Activated CD4-positive, alpha-beta T cell treated with anti-CD3 and anti-CD28 coated beads for 36 hours (primary cell): ENCODE data around the gene RUBCN. TPM values are rescaled to one million over a fixed set of nuclear protein-coding genes. Genes with fewer than 3 reads are reported as not detected.
"Not testable (repeated sequence)": the region's sequence is repeated elsewhere in the genome, so short reads cannot be mapped to it uniquely, and the experiment has no call there.

Source experiments
- ATAC-seq: fragments of 200-7000 bp; cut with Tn5 transposase; one replicate; pipeline ENCODE4 v1.10.0; 2021; ENCODE audit warnings: mild to moderate bottlenecking, moderate library complexity
- CTCF ChIA-PET: fragments of 350-600 bp; sonication (Branson Sonifier 250); formaldehyde crosslinking; loops from one replicate; lab custom pipeline; 2021; ENCODE audit warnings: antibody characterized with exemption; lab: Charles Lee
- POLR2A ChIA-PET: fragments of 350-600 bp; sonication (Branson Sonifier 250); formaldehyde crosslinking; loops from one replicate; lab custom pipeline; 2021; ENCODE audit warnings: antibody characterized with exemption, inconsistent platforms; lab: Charles Lee
- DNase-seq: peaks from one replicate; pipeline ENCODE4 v3.0.0-alpha.2; 2020
- H3K27ac Mint-ChIP-seq: one replicate; pipeline ENCODE4 v1.8.0; 2021; ENCODE audit warnings: mixed read lengths
- H3K27me3 Mint-ChIP-seq: one replicate; pipeline ENCODE4 v1.8.0; 2021; ENCODE audit warnings: mixed read lengths
- H3K36me3 Mint-ChIP-seq: one replicate; pipeline ENCODE4 v1.8.0; 2021; ENCODE audit warnings: low read depth, mixed read lengths
- H3K4me1 Mint-ChIP-seq: one replicate; pipeline ENCODE4 v1.8.0; 2021; ENCODE audit warnings: mixed read lengths
- H3K4me3 Mint-ChIP-seq: one replicate; pipeline ENCODE4 v1.8.0; 2021; ENCODE audit warnings: mild to moderate bottlenecking, moderate library complexity, mixed read lengths
- H3K9me3 Mint-ChIP-seq: one replicate; pipeline ENCODE4 v1.8.0; 2021; ENCODE audit warnings: low read depth, mixed read lengths
- intact Hi-C, 2 experiments: fragments of 100-400 bp; cut with DNase I in 1 of 2; cut with micrococcal nuclease in 1 of 2; formaldehyde crosslinking; loops; one replicate each; pipeline versions ENCODE4 v1.14.2 to v1.15.1; 2022 to 2024; cut with DNase I, micrococcal nuclease
- total RNA-seq, 2 experiments: library from RNA; stranded (reverse); gene quantifications; one replicate each; pipeline ENCODE4 v1.2.3, GENCODE V29; 2021

RUBCN gene
- total RNA-seq, 2 experiments from 2014 or later: 22.7 to 23.4 TPM

DNA sequence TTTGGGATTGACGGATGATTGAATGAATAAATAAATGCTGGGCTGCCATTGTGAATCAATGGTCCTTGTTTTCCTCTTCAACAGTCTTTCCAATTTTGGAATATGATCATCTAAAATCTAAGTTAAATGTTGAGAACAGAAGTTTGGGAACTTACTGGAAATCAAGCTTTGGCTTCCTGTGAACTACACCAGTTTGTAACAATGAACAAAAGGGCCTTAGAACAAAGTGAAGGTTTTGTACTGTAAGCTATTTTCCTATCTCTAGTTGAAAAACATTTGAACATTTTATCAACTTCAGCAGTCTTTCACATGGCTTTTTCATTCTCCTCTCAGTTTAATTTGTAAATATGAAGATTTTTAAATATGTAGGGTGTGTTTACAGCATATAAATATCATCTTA lies 66.3 kb downstream of the RUBCN start:
- Mint-ChIP-seq H3K4me3 (no peak overlapping the region), H3K27ac (no peak overlapping the region), H3K27me3 (no peaks in the 10 kb centered on the region), H3K4me1 (no peaks in the 10 kb centered on the region), H3K9me3 (no peaks in the 10 kb centered on the region), H3K36me3 (peaks cover 8% of the 10 kb centered on the region)
- ATAC-seq (no peak), DNase-seq (no peak)
- POLR2A ChIA-PET: no interaction called here
- intact Hi-C loops: loop anchor here in 1 of 2 experiments (5.0 kb wide), 1 partner anchor 73 kb away; no protein-coding TSS in a partner anchor
- CTCF ChIA-PET: interaction anchor here (0.9 to 1.8 kb wide), 4 partner anchors 16 to 72 kb away, joined by 3 to 5 read pairs (median 4); no protein-coding TSS in a partner anchor

DNA sequence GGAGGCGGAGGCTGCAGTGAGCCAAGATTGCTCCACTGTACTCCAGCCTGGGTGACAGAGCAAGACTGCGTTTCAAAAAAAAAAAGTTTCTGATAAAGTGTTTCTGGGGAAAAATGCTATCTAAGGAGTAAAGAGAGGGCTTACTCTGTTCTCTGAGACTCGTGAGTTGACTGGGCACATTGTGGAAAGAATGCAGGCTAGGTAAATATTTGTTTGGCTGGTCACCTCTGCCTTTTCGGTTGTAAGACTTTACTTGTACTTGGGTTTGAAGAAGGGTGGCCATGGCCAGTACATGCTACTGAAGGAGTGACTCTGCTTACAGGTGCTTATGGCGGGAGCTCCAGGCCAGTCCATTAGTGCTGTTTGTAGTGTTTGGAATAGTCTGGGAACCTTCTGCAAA lies 68.7 kb downstream of the RUBCN start:
- H3K4me1 Mint-ChIP-seq: no peaks in the 10 kb centered on the region
- intact Hi-C loops: loop anchor here in 1 of 2 experiments (5.0 kb wide), 1 partner anchor 71 kb away; no protein-coding TSS in a partner anchor
- ChIA-PET POLR2A (no interaction called here), CTCF (interaction anchor here (2.1 kb wide), 1 partner anchor 69 kb away, joined by 19 read pairs; no protein-coding TSS in a partner anchor)
- no peak overlapping the region for H3K27ac Mint-ChIP-seq
- no peaks in the 10 kb centered on the region for H3K27me3 Mint-ChIP-seq
- H3K4me3 Mint-ChIP-seq: no peak overlapping the region
- no peaks in the 10 kb centered on the region for H3K9me3 Mint-ChIP-seq
- no peaks in the 10 kb centered on the region for H3K36me3 Mint-ChIP-seq
- DNase-seq (no peak), ATAC-seq (no peak)

DNA sequence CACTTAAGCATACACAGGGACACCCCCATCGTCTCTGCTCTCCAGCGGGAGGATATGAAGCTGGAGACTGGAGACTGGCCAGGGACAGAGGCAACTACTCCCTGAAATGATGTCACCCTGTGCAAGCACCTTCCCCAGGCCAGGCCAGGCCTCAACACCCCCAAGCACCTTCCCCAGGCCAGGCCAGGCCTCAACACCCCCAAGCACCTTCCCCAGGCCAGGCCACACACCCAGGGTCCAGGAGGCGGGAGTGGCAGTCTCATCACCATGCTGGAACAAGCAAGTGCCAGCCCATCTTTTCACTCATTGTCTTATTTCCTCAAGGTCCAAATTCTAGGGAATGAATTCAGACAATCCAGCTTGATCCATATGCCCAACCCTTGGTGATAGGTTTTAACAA lies 69.4 kb downstream of the RUBCN start:
- CTCF ChIA-PET, H3K27me3 Mint-ChIP-seq, H3K27ac Mint-ChIP-seq, H3K4me1 Mint-ChIP-seq, H3K9me3 Mint-ChIP-seq, ATAC-seq, DNase-seq, H3K4me3 Mint-ChIP-seq, H3K36me3 Mint-ChIP-seq, POLR2A ChIA-PET: not testable (repeated sequence)
- intact Hi-C loops: loop anchor here in 1 of 2 experiments (5.0 kb wide), 1 partner anchor 70 kb away; no protein-coding TSS in a partner anchor

DNA sequence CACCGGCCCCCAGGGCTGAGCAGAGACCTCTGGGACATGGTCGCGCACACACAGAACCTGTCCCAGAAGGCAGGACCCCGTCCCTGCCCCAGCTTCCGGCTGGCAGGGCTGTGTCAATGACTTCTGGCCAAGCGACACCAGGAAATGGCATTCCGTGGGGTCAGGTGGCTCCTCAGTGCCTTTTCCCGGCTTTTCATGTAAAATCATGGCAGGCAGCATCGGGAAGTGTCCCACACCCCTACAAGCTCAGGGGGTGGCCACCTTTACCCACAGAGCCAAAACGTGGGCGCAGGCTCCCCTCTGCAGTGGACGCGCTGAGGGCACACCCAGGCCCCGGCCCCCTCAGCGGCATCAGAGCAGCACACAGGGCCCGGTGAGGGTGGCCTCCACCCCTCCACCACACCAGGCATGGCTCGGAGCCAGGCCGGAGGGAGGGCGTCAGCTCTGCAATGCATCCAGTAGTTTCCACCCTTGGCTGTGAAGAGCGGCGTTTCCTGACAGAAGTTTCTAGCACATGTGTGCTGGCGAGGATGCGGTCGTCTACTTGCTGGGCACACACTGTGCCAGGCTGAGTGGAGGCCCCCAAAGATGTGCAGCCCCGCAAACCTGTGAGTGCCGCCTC lies 70.4 kb downstream of the RUBCN start:
- H3K27me3 Mint-ChIP-seq, DNase-seq, H3K4me1 Mint-ChIP-seq, H3K27ac Mint-ChIP-seq, H3K9me3 Mint-ChIP-seq, POLR2A ChIA-PET, H3K36me3 Mint-ChIP-seq, CTCF ChIA-PET, H3K4me3 Mint-ChIP-seq, ATAC-seq: not testable (repeated sequence)
- intact Hi-C loops: loop anchor here in 1 of 2 experiments (5.0 kb wide), 1 partner anchor 69 kb away; no protein-coding TSS in a partner anchor

DNA sequence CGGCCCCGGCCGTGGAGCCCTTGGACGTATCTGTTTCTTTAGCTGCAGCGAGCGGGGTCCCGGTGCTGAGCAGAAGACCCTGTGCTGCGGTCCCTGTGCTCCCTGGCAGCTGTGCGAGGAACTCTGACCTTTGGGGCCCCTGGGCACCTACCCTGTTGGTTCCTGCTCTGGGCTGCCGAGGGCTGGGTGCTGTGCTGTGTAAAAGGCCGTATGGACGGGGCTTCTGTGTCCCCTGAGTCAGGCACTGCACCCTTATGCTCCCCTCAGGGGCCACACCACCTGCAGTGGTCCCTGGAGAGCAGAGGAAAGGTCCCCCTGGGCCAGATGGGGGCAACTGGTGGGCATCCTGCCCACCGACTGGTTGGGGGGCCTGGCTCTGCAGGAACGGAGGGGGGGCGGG lies 71.2 kb downstream of the RUBCN start:
- ATAC-seq, H3K36me3 Mint-ChIP-seq, H3K9me3 Mint-ChIP-seq, H3K27ac Mint-ChIP-seq, H3K4me1 Mint-ChIP-seq, POLR2A ChIA-PET, H3K27me3 Mint-ChIP-seq, CTCF ChIA-PET, H3K4me3 Mint-ChIP-seq, DNase-seq: not testable (repeated sequence)
- intact Hi-C loops: loop anchor here in 1 of 2 experiments (5.0 kb wide), 1 partner anchor 68 kb away; no protein-coding TSS in a partner anchor

DNA sequence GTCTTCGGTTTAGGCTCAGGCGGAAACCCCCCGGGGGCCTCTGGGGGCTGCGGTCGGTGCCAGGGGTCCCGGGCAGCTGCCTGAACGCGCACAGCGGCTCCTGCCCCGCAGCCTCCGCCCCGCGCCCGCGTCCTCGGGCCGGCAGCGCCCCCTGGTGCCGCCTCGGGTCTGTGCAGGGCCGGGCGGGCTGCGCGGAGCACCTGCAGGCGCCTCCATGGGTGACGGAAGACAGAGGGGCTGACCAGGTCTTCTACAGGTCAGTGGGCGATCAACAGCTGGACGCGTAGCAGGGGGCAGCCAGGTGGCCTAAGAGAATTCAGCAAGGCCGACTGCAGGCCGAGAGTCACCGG lies 71.6 kb downstream of the RUBCN start:
- intact Hi-C loops: loop anchor here in 1 of 2 experiments (5.0 kb wide), 1 partner anchor 68 kb away; no protein-coding TSS in a partner anchor
- POLR2A ChIA-PET, DNase-seq, H3K36me3 Mint-ChIP-seq, H3K27ac Mint-ChIP-seq, H3K4me1 Mint-ChIP-seq, H3K27me3 Mint-ChIP-seq, CTCF ChIA-PET, H3K9me3 Mint-ChIP-seq: not testable (repeated sequence)
- H3K4me3 Mint-ChIP-seq: peak overlapping the region; percentile 30
- ATAC-seq: peak; percentile 96

DNA sequence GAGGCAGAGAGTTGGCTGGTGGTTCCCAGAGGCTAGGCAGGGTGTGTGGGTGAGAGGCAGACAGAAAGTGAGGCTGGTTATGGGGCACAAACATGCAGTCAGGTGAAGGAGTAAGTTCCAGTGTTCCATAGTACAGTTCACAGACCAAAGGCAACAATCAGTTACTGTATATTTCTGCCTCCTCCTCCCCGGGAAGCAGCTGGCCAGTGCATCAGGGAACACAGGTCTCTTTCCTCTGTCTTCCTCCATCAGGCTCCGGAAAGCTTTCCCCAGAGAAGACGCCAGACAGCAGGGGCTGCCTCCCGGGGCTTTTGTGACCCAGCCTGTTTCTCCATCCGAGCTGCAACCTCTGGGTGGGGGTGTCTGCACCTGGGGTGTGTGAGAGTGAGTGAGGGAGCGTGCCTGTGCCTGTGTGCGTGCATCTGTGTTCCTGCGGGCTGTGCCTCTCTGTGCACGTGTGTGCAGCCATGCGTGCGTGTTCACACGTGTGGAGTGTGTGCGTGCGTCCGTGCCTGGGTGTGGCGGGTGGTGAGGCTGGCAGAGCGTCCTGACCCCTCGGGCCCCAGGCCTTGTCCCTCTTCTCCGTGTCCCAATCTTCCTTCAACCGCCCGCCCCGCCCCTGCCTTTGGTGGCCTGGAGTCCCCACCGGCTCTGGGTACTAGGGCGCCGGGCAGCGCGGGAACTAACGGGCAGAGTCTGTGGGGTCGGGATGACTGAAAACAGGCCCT lies 72.1 kb downstream of the RUBCN start:
- H3K27me3 Mint-ChIP-seq, H3K9me3 Mint-ChIP-seq, CTCF ChIA-PET, H3K27ac Mint-ChIP-seq, POLR2A ChIA-PET, H3K4me1 Mint-ChIP-seq, H3K36me3 Mint-ChIP-seq: not testable (repeated sequence)
- DNase-seq (peak; percentile 43), ATAC-seq (peak; percentile 68)
- peak overlapping the region; percentile 30 for H3K4me3 Mint-ChIP-seq
- intact Hi-C loops: loop anchor here in 1 of 2 experiments (5.0 kb wide), 1 partner anchor 67 kb away; no protein-coding TSS in a partner anchor

DNA sequence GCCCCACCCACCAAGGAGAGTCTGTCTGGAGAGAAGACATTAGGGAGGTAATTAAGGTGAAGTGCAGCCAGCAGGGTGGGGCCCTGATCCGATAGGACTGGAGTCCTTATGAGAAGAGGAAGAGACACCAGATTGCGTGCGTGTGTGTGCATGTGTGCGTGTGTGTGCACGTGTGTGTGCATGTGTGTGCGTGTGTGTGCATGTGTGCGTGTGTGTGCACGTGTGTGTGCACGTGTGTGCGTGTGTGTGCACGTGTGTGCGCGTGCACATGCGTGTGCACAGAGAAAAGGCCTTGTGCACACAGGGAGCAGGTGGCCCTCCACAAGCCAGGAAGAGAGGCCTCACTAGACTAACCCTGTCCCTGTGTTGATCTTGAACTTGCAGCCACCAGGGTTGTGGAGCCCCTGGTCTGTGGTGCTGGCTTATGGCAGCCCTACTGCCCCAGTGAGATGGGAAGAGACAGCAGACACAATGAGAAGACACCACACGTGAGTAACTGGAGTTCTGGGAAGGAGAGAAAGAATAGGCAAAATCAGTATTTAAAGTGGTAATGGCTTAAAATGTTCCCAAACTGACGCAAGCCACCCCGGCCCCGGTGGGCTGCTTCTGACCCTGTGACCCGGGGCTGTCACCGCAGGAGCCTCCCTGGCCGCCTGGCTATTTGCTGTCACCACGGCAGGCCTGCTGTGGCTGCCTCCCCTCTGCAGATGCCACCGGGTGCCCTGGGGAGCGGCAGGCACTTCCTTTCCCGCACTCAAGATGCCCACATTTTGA lies 73.2 kb downstream of the RUBCN start:
- H3K9me3 Mint-ChIP-seq, H3K27ac Mint-ChIP-seq, H3K4me3 Mint-ChIP-seq, H3K27me3 Mint-ChIP-seq, ATAC-seq, intact Hi-C loops, H3K4me1 Mint-ChIP-seq, H3K36me3 Mint-ChIP-seq, DNase-seq, POLR2A ChIA-PET, CTCF ChIA-PET: not testable (repeated sequence)

DNA sequence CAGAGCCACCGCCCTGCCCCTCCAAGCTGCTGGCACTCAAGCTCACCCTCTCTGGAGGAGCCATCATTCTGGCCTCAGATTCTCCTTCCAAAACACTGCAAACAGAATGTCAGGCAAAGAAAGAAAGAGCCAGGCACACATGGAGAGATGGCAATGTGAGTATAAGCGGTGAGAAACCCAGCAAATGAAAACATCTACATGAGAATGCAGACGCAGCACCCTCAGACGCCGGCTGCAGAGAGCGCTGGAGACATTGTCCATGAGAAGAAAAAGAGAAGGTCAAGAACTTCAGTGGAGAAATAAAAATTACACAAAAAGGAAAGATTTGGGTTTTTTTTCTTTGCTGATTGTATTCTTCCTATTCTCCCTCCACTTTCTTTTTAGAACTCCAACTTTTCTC lies 74.4 kb downstream of the RUBCN start:
- ATAC-seq, H3K4me1 Mint-ChIP-seq, H3K27me3 Mint-ChIP-seq, CTCF ChIA-PET, H3K4me3 Mint-ChIP-seq, H3K9me3 Mint-ChIP-seq, intact Hi-C loops, H3K36me3 Mint-ChIP-seq, POLR2A ChIA-PET, DNase-seq, H3K27ac Mint-ChIP-seq: not testable (repeated sequence)

DNA sequence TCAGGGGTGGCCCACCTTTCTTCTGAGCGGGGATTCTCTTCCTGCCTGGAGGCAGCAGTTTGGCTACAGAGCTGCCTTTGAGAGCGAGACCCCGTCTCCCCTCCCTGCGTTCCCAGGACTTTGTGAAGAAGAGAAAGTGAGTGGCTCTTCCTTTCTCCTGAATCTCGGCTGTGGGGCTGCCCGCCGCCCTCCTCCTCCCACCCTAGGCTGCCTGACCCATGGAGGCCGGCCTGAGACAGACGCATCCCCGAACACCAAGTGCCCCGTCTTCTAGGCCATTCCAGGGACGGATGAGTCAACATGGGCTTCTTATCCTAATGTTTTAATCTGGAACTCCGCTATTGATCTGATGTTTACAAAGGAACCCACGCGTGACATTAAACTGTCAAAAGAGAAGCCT lies 74.8 kb downstream of the RUBCN start:
- H3K9me3 Mint-ChIP-seq, H3K27ac Mint-ChIP-seq, POLR2A ChIA-PET, ATAC-seq, H3K4me1 Mint-ChIP-seq, H3K27me3 Mint-ChIP-seq, H3K36me3 Mint-ChIP-seq, DNase-seq, intact Hi-C loops, CTCF ChIA-PET, H3K4me3 Mint-ChIP-seq: not testable (repeated sequence)

DNA sequence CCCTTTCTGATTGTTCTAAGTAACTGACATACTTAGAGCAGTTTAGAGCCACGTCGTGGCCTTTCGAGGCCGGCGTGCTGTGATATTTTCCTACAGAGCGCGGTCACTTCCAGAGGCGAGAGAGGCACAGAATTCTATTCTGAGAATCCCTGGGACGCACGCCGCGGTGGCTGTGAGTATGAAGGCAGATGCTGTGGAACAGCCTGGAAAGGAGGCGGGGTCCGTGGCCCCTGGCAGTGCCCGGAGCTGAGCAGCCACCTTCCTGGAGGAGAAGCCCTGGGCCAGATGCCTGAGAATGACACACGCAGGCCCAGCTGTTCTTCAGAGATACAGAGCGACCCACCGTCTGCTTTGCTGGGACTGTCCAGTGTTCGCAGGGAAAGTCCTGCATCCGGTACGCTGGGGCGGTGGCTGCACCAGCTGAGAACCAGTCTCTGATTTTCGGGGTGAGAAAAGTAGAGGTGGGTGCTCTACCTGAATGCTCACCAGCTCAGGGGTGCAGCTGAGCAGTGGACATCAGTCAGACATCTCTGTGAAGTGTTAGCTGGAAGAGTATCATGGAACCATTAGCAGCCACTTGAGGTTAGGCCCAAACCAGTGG lies 75.4 kb downstream of the RUBCN start:
- H3K4me1 Mint-ChIP-seq, ATAC-seq, H3K27me3 Mint-ChIP-seq, H3K36me3 Mint-ChIP-seq, CTCF ChIA-PET, H3K4me3 Mint-ChIP-seq, H3K9me3 Mint-ChIP-seq, POLR2A ChIA-PET, H3K27ac Mint-ChIP-seq, intact Hi-C loops, DNase-seq: not testable (repeated sequence)
